Islet of Langerhans (tissue), 1 donor: ENCODE results near the gene RFX7.

ENCODE experiments used
- FAIRE-seq: peaks from one replicate; lab custom pipeline; 2011; peaks lifted over from hg19 to GRCh38; lab: Jason Lieb, UNC

The RFX7 gene

GRCh38 chr15:56126409-56126808 lies 117.3 kb downstream of the RFX7 start:
- FAIRE-seq = no peak

DNA sequence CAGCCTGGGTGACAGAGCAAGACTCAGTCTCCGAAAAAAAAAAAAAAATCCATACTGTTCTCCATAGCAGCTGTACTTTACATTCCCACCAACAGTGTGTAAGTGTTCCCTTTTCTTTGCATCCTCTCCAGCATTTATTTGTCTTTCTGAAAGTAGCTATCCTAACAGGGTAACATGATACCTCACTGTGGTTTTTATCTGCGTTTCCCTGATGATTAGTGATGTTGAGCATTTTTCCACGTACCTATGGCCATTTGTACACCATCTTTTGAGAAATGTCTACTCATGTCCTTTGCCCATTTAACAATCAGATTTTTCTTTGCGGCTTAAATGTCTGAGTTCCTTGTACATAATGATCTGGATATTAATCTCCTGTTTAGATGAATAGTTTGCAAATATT lies 119.3 kb downstream of the RFX7 start:
- no peak for FAIRE-seq

GRCh38 chr15:56105855-56106254 lies 137.8 kb downstream of the RFX7 start:
- FAIRE-seq = no peak

DNA sequence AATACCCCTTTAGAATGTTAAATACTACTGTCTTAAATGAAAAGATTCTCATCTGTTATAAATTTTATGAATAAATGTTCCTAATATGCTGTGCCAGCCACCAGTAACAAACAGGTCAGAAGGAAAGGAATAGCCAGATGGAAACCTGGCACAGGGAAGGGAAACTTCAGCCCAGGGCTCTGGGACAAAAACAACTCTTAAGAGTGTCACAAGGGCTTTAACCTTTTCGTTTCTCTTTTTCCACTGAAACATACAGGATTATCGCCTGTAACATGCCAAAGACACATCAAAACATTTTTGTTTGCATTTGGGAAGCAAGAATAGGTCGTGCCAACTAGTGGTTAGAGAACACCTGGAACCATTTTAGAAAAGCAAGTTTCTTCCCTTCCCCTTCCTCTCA lies 141.2 kb downstream of the RFX7 start:
- FAIRE-seq = no peak

DNA sequence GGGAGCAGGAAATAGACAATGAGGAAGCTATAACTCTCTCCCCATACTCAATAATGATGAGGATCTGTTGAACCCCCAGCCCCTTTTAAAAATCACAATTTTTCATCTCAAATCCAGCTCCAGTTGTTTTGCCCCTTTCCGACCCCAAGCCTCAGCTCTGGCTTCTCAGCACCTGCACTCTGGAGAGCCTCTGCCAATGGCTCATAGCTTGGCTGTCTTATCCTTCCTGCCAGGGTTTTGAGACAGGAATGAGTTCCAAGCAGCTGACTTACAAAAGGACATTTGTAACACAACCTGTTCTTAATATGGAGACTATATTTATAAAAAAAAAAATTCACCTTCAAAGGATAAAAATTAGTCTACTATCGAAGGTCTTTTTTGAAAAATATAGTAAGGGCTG lies 144.4 kb downstream of the RFX7 start:
- FAIRE-seq = no peak

DNA sequence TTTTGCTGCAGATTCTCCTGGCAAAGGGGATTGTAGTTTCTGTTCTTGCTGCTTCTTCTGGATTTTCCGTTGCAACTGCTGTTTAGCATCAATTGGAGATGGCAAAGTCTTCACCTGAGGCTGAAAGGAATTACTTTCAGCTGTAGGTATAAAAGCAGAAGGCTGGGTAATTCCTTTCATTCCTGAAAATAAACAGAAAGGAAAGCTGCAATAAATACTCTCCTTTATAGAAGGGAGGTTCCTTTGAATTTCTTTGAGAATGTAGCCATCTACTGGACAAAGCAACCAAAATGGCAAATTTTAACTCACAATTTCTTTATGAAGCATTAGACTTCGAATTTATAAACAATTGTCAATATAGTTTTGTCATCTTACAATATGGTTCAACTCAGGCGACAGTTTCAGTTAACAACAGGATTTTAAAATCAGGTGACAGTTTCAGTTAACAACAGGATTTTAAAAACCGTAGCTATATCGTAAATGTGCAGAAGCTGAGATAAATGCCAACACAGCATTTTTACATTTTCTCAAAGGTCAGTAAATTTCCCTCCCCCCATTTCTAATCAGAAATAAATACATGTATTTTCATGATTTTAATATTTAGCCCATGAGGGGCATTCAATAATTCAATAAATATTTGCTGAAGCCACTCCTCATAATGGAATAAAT lies 145.3 kb downstream of the RFX7 start:
- peak; percentile 33 for FAIRE-seq

- FAIRE-seq = no peak
Observed at GRCh38 chr15:56095406-56095805, 148.3 kb downstream of the RFX7 start.

- no peak for FAIRE-seq
Observed at GRCh38 chr15:56094171-56094570, 149.5 kb downstream of the RFX7 start.

DNA sequence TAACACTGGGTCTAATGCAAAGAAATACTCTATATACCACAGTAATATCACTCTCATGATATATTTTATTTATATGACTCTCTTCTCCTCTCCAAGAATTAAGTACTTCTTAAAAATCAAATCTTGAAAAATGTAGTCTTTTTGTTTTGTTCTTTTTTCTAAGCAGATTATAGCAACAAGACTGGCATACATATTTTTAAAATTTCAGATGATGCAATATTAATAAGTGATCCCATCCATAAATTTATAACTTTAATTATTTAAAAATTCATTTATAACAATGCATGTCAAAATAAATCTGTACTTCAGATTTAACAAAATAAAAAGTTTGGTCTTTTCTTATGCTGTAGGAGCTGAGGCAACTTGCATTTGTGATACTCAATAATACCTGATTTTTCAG lies 155.3 kb downstream of the RFX7 start:
- no peak for FAIRE-seq

GRCh38 chr15:56086566-56086965 lies 157.1 kb downstream of the RFX7 start:
- no peak for FAIRE-seq

DNA sequence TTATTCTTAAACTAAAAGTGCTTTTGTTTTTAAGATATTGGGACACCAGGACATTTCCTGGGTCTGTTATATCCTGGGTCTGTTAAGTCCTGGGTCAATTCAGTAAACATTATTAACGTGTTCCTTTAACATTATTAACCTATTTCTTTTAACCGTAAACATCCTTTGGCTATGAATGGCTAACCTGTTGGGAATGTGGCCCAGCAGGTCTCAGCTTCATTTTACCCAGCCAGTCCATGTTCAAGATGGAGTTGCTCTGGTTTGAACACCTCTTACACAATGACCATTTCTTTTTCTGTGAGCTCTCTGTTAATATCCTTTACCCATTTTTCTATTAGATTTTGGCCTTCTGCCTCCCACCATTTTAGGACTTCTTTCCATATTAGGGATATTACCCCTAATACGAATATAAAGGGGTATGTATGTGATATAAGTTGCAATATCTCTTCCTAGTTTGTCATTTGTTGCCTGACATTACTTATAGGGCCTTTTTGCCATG lies 161.4 kb downstream of the RFX7 start:
- FAIRE-seq = no peak

- no peak for FAIRE-seq
Observed at GRCh38 chr15:56077081-56077480, 166.6 kb downstream of the RFX7 start.

GRCh38 chr15:56076640-56077039 lies 167.0 kb downstream of the RFX7 start:
- no peak for FAIRE-seq

DNA sequence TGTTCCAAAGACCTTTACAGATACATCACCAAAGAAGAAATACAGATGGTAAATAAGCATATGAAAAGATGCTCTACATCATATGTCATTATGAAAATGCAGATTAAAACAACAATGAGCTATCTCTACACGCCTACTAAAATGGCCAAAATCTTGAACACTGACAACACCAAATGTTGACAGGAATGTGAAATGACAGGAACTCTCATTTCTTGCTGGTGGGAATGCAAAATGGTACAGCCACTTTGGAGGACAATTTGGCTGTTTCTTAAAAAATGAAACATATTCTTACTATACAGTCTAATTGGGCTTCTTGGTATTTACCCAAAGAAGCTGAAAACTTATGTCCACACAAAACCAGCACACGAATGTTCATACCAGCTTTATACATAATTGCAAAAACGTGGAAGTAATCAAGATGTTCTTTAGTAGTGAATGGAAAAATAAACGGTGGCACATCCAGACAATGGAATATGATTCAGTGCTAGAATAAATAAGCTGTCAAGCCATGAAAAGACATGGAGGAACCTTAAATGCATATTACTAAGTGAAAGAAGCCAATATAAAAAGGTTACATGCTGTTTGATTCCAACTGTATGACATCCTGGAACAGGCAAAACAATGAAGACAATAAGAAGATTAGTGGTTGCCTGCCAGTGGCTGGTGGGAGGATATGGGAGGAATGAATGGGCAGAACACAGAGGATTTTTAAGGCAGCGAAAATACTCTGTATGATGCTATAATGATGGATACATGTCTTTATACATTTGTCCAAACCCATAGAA lies 169.0 kb downstream of the RFX7 start:
- FAIRE-seq = no peak

DNA sequence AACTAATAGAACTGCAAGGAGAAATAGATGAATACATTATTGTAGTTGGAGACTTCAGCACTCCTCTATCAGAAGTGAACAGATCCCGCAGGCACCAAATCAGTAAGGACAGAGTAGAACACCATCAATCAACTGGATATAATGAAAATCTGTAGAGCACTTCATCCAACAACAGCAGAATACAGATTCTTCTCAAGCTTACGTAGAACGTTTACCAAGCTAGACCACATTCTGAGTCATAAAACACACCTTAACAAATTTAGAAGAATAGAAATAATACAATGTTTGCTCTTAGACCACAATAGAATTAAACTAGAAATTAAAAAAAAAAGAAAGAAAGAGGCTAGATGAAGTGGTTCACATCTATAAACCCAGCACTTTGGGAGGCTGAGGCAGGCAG lies 179.5 kb downstream of the RFX7 start:
- no peak for FAIRE-seq

GRCh38 chr15:56059716-56060115 lies 184.0 kb downstream of the RFX7 start:
- FAIRE-seq = no peak

GRCh38 chr15:56058986-56059385 lies 184.7 kb downstream of the RFX7 start:
- no peak for FAIRE-seq

GRCh38 chr15:56056626-56057025 lies 187.1 kb downstream of the RFX7 start:
- FAIRE-seq = no peak

- no peak for FAIRE-seq
Observed at GRCh38 chr15:56053046-56053400, 190.7 kb downstream of the RFX7 start.

DNA sequence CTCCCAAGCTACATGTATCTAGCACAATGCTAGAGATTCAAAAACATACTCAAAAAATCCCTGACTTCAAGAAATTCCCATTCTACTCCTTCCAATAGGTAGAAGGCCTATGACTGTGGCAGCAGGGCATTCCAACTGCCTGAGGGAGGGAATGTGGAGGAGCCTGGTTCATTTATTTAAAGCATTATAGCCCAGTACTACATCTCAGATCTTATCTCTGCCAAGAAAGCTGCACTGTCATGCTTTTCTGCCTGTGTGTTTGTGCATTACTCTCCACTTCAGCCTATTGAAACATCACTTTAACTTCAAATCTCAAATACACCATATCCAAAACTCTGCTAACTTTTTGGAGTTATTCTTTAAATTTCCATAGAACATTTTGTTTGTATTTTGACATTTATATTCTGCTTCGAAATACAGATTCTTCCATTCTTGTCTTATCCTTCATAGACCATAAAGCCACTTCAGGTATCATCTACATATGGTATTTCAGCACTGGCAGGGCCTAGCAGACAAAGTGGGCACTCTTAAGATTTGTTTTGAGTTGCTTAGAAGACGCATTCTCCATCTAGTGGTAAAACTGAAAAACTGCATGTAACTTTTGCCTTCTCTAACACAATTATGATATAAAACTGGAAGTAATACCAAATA lies 191.2 kb downstream of the RFX7 start:
- peak; percentile 86 for FAIRE-seq

- no peak for FAIRE-seq
Observed at GRCh38 chr15:56051676-56052075, 192.0 kb downstream of the RFX7 start.

GRCh38 chr15:56049577-56049976 lies 194.1 kb downstream of the RFX7 start:
- FAIRE-seq = no peak

DNA sequence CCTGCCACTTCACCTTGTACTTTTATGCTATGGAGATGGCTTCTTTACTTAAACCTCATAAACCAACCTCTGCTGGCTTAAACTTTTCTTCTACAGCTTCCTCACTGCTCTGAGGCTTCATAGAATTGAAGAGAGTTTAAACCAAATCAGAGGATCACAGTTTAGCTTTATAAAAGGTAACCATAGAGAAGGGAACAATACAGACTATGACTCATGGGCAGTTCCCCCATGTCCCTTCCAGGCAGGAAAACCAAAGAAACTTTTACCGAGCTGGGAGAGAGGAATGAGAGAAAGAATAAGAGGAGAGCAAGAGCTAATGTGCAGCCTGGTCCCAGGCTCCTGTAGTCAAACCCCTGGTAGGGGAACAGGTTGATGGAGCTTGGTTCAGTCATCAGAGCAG lies 196.3 kb downstream of the RFX7 start:
- FAIRE-seq = no peak
